ENCODE data around the gene PCBD1.

Gene PCBD1

DNA sequence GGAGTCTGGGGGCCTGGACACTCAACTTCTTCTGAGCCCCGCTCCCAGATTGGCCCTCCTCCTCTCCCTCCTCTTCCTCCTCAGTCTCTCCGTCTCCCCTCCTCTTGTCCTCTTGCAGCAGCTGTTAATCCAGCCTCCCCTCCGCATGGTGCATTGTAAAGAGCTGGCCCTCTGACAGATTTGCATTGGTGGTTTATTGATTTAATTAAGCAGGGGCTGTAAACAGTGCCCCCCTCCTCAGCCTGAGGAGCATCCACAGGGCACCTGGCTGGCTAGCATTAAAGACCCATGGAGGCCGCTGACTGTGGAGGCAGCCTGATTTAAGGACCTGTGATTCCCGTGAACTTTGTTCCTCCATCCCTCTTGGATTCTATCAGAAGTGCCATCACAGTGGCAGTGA, 28.9 kb upstream of the PCBD1 start:
- DNase-seq: no peak

GRCh38 chr10:70916241-70916640, 27.9 kb upstream of the PCBD1 start:
- DNase-seq: no peak

DNA sequence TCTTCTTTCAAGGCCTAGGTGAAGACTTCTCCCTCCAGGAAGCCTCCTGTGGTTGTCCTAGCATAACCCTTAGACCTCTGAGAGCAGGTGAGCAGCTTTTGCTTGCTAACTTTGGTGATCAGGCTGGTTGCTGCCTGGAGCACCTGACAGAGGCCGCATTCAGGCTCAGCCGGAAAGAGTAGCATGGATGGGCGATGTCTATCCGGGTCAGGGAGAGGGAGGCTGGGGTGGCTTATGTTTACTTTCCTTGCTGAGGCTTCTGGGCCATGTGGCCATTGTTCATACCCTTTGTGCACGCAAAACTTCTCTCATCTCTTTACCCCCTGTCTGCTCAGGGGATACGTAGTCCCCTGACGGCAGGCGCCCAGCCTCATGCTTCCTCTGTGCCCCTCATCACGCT, 27.4 kb upstream of the PCBD1 start:
- no peak for DNase-seq

DNA sequence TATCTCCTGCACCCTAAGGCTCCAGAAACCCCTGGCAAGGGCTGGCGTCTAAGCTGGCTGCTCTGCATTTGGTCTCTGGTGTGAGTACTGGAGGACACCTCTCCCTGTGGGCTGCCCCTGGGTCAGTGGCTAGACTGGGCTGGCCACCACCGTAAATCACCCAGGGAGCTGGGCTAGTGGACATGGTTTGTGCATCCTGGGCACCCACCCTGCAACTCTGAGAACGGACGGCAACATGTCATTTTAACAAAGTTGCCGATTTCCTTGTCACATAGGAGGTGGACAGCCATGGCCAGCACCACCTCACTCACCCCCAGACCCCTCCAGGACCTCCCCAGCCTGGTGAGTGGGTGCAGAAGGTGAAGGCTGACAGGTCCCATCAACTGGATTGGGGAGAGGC, 26.8 kb upstream of the PCBD1 start:
- no peak for DNase-seq

DNA sequence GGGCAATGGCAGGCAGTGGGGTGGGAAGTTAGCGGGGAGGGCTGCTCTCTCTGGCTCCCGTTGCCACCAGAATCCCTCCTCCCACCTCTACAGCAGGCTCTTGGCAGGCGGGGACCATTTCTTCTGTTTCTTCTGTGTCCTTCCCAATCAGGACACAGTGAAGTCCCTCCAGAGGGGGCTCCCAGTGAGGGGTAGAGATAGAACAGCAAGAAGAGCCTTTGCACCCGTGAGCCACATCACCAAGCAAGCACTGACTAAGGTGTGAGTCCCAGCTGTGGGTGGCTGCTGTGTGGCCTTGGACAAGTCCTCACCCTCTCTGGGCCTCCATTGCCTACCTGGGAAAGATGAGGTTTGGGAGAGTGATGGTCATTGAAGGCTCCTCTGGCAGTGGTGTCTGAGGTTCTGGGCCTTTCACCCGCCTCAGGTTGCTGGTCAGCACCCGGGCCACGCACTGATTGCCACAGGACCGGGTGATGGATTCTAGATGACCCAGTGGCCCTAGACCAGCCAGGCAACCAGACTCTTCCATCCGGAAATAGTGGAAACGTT, 26.0 kb upstream of the PCBD1 start:
- DNase-seq: no peak

- no peak for DNase-seq
Measured at GRCh38 chr10:70913893-70914240, 25.5 kb upstream of the PCBD1 start.

GRCh38 chr10:70913191-70913892, 25.0 kb upstream of the PCBD1 start:
- DNase-seq: no peak

DNA sequence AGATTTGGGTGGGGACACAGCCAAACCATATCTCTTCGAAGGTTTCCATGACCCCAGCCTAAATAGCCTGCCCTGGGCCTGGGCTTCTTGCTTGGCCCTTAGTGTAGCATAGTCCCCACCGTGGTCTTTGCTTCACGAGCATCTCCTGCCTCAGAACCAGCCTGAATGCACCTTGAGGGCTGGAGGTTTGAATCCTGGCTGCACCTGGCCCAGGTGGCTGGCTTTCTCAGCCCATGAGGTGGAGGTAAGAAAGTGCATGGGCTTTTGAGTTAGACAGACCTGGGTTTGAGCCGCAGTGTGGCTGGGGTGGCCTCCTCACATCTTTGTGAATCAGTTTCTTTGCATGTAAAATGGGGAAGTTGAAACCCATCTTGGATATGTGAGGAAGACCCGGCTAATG, 24.2 kb upstream of the PCBD1 start:
- no peak for DNase-seq

- DNase-seq: no peak
Measured at GRCh38 chr10:70911386-70911785, 23.0 kb upstream of the PCBD1 start.

GRCh38 chr10:70910486-70911341, 22.3 kb upstream of the PCBD1 start:
- DNase-seq: no peak

DNA sequence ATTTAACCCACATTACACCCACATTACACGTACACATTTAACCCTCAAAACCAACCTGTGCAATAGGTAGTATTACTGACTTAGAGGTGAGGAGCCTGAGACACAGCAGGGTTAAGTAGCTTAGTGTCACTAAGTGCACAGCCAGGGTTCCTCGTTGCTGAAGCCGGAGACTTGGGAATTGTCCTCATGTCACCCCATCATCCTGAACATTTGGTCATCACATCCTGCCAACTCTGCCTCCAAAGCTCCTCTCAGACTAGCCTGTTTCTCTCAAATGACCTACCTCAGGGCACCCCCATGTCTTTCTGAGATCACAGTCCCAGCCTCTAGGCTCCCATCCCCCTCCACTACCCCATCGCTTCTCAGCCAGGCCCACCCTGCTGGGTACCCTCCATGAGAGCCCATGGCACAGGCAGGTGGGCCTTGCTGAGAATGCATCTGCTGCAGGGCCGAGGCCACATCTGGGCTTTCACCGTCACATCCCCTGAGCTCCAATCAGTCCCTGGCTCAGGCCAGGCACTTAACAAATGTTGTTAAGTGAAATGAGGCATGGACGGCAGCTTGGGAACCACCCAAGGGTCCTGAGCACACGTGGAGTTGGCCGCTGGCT, 21.1 kb upstream of the PCBD1 start:
- DNase-seq: no peak

- no peak for DNase-seq
Measured at GRCh38 chr10:70908406-70909296, 20.3 kb upstream of the PCBD1 start.

GRCh38 chr10:70907637-70908405, 19.5 kb upstream of the PCBD1 start:
- no peak for DNase-seq

GRCh38 chr10:70906953-70907636, 18.7 kb upstream of the PCBD1 start:
- no peak for DNase-seq

DNA sequence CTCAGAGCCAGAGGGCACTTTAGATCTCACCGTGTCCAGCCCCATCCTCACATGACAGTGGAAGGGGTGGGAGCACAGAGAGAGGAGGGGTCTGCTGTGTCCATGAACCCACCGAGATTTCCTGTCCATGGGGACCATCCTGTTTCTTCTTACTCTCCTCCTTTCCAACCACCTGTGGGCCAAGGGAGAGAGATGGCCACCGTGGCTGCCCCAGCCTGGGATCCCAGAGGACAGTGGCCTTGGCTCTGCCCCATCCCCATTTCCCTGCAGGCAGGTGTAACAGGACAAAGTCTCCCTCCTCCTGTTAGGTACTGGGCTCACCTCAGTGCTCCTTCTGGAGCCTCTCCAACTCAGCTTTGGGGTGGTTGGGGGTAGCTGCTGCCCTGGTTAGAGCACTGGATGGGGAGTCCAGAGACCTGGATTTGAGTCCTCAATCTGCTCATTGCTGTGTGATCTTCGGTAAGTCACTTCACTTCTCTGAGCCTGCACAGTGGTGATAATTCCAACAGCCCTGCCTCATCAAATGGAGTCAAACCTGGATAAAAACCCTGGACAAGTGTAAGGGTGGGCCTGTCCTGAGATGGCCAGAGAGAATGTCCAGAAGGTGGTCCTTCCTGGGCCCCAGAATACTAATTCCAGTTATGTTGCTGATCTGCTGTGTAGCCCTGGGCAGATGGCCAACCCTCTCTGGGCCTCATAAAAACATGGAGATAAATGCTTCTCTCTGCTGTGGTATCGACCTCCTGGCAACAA, 17.8 kb upstream of the PCBD1 start:
- DNase-seq: no peak

- no peak for DNase-seq
Measured at GRCh38 chr10:70905071-70906021, 17.0 kb upstream of the PCBD1 start.

DNA sequence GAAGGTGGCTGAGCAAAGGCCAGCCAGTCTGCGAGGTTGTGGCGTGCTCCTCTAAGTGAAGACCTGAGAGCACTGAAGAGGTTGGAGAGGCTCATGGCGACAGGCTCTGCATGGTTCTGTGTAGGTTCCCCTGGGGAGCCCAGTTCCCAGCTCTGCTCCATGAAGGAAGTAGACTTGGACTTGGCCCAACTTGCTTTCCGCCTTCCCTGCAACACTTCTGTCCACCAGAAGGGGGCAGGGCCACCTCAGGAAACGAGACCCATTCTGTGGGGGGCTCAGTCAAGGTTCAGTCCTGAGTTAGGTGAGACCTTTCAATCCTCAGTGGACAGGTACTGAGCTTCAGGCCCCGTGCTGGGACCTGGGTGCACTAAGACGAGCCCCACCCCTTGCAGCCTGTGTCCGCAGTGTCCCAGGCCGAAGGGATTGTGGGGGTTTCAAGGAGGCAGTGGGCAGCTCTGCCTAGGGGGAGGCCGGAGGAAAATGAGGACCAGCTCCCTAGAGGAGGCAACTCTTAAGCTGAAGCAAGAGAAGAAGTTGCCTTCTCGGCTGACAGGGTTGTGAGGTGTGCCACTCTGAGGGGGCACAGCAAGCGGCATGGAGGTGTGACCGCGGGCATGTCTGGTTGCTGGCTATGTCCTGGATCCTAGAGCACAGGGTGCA, 15.0 kb upstream of the PCBD1 start:
- peak; percentile 18 for DNase-seq

DNA sequence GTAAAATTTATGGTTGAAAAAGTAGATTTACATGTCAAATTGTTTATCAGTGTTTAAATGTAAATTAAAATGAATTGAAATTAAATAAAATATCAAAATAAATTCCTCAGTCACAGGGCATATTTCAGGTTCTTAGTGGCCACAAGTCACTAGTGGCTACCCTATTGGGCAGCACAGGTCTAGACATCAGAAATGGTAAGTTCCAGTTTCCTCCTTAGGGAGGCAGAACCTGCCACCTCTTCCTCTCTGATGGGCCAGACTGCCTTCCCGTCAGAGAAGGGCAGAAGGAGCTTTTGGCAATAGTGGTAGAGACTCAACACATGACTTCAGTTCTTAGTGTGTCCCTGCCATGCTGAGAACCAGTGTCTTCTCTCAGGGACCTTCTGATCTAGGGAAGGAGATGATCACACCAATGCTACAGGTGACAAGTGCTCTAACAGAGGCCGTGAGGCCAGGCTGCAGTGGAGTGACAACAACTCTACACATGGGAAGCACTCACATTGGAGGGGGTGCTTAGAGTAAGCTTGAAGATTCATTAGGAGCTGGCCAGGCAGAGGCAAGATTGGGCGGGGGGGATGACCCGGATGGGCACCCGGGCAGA, 14.4 kb upstream of the PCBD1 start:
- no peak for DNase-seq
